Neural cell (in vitro differentiated cells): ENCODE results near the gene PTPRG. TPM values are rescaled to one million over a fixed set of nuclear protein-coding genes. Genes with fewer than 3 reads are reported as not detected.

Experiments
- H2AFZ ChIP-seq: fragments of 200-600, 300-800 bp; sonication (generic), shearing (Covaris generic); 2 replicates; pipeline ENCODE4 v1.6.0; 2014; ENCODE audit warnings: low read depth, mild to moderate bottlenecking, antibody characterized with exemption, low read length, moderate library complexity
- H3F3A ChIP-seq: fragments of 200-600 bp; shearing (Covaris generic); 2 replicates; pipeline ENCODE4 v1.6.1; 2016; ENCODE audit warnings: mild to moderate bottlenecking, moderate library complexity, mixed read lengths, antibody characterized with exemption, low read length; ENCODE audit not compliant: insufficient read depth, poor library complexity, severe bottlenecking
- H3K27ac ChIP-seq: fragments of 200-600, 300-800 bp; sonication (generic), shearing (Covaris generic); 2 replicates; pipeline ENCODE4 v1.5.1; 2014; ENCODE audit warnings: mild to moderate bottlenecking, low read length, moderate library complexity
- H3K27me3 ChIP-seq: fragments of 300-800, 200-600 bp; sonication (generic), shearing (Covaris generic); 2 replicates; pipeline ENCODE4 v1.6.0; 2014; ENCODE audit warnings: mild to moderate bottlenecking, low read depth, low read length, moderate library complexity; ENCODE audit not compliant: insufficient read depth
- H3K36me3 ChIP-seq: fragments of 300-800, 200-600 bp; sonication (generic), shearing (Covaris generic); 2 replicates; pipeline ENCODE4 v1.5.1; 2014; ENCODE audit warnings: mild to moderate bottlenecking, antibody characterized with exemption, low read length, moderate library complexity; ENCODE audit not compliant: insufficient read depth
- H3K4me2 ChIP-seq: fragments of 300-800, 200-600 bp; sonication (generic), shearing (Covaris generic); 2 replicates; pipeline ENCODE4 v1.6.0; 2014; ENCODE audit warnings: mild to moderate bottlenecking, low read length
- H3K4me3 ChIP-seq: fragments of 300-800, 200-600 bp; sonication (generic), shearing (Covaris generic); 2 replicates; pipeline ENCODE4 v1.5.1; 2014; ENCODE audit warnings: mild to moderate bottlenecking, low read length, moderate library complexity
- H3K79me2 ChIP-seq: fragments of 200-600 bp; shearing (Covaris generic); replicated peaks from 2 replicates; pipeline ENCODE4 v1.6.0; 2014; ENCODE audit warnings: mild to moderate bottlenecking, low read length, moderate library complexity; ENCODE audit not compliant: insufficient read depth
- H3K9ac ChIP-seq: fragments of 300-800, 200-600 bp; sonication (generic), shearing (Covaris generic); 2 replicates; pipeline ENCODE4 v1.6.1; 2016; ENCODE audit warnings: mild to moderate bottlenecking, low read length, mixed read lengths
- H3K9me2 ChIP-seq: fragments of 200-600 bp; shearing (Covaris generic); 2 replicates; pipeline ENCODE4 v1.6.1; 2016; ENCODE audit warnings: mild to moderate bottlenecking, low read length, mixed read lengths; ENCODE audit not compliant: insufficient read depth
- H3K9me3 ChIP-seq: fragments of 200-600, 300-800 bp; sonication (generic), shearing (Covaris generic); 2 replicates; pipeline ENCODE4 v1.6.1; 2016; ENCODE audit warnings: mild to moderate bottlenecking, mixed run types, low read length, moderate library complexity, mixed read lengths
- H4K20me1 ChIP-seq: fragments of 200-600 bp; shearing (Covaris generic); 2 replicates; pipeline ENCODE4 v1.6.1; 2016; ENCODE audit warnings: mild to moderate bottlenecking, mixed run types; ENCODE audit not compliant: insufficient read depth
- CTCF ChIP-seq: fragments of 450-650 bp; IDR thresholded peaks from 2 replicates; pipeline ENCODE4 v1.5.1; 2014; ENCODE audit warnings: antibody characterized with exemption, mild to moderate bottlenecking, moderate library complexity; ENCODE audit not compliant: poor library complexity, severe bottlenecking
- EP300 ChIP-seq: fragments of 450-650 bp; conservative IDR thresholded peaks from 2 replicates; pipeline ENCODE4 v1.6.1; 2014; ENCODE audit warnings: antibody characterized with exemption, mild to moderate bottlenecking, moderate library complexity; ENCODE audit not compliant: poor library complexity, severe bottlenecking
- EZH2 ChIP-seq: fragments of 200-600, 300-800 bp; shearing (Covaris generic), sonication (generic); IDR thresholded peaks from 2 replicates; pipeline ENCODE4 v1.6.1; 2014; ENCODE audit warnings: antibody characterized with exemption, low read length, borderline replicate concordance, mild to moderate bottlenecking; ENCODE audit not compliant: insufficient read depth, poor library complexity, severe bottlenecking
- MXI1 ChIP-seq: fragments of 450-650 bp; conservative IDR thresholded peaks from 2 replicates; pipeline ENCODE4 v1.6.1; 2014; ENCODE audit warnings: antibody characterized with exemption, mild to moderate bottlenecking; ENCODE audit not compliant: poor library complexity, severe bottlenecking
- POLR2AphosphoS5 ChIP-seq: IDR thresholded peaks from 2 replicates; pipeline ENCODE4 v1.6.1; 2012
- RAD21 ChIP-seq: fragments of 450-650 bp; conservative IDR thresholded peaks from 2 replicates; pipeline ENCODE4 v1.6.1; 2014; ENCODE audit warnings: antibody characterized with exemption, mild to moderate bottlenecking, moderate library complexity
- REST ChIP-seq: IDR thresholded peaks from 2 replicates; pipeline ENCODE4 v1.6.1; 2012; ENCODE audit warnings: borderline replicate concordance
- SMC3 ChIP-seq: fragments of 450-650 bp; conservative IDR thresholded peaks from 2 replicates; pipeline ENCODE4 v1.6.1; 2014; ENCODE audit warnings: antibody characterized with exemption, mild to moderate bottlenecking, moderate library complexity; ENCODE audit not compliant: poor library complexity
- TAF1 ChIP-seq: IDR thresholded peaks from 2 replicates; pipeline ENCODE4 v1.6.1; 2012; ENCODE audit warnings: low read depth
- polyA plus RNA-seq: library from polyadenylated mRNA; depleted of rRNA; stranded (reverse); fragments of >200 nt; gene quantifications from 2 replicates; pipeline ENCODE4 v1.2.3, GENCODE V29; 2014

PTPRG gene
- polyA plus RNA-seq, 1 donor from 2014 or later, result 33.1 TPM

GRCh38 chr3:61783993-61784718, 222.8 kb downstream of the PTPRG start:
- H3K27me3 ChIP-seq, result no peaks in the 10 kb centered on the region
- no peak overlapping the region for H2AFZ ChIP-seq
- H3K9ac ChIP-seq, result no peak overlapping the region
- H3K79me2 ChIP-seq, result peaks cover 5% of the 10 kb centered on the region
- H3K9me2 ChIP-seq, result no peaks in the 10 kb centered on the region
- no peak for TF ChIP-seq EP300
- TF ChIP-seq RAD21, result no peak
- TF ChIP-seq CTCF, result no peak
- TF ChIP-seq SMC3, result no peak
- TF ChIP-seq POLR2AphosphoS5, result no peak
- H3K4me3 ChIP-seq, result no peak overlapping the region
- H3K9me3 ChIP-seq, result no peaks in the 10 kb centered on the region
- H3K27ac ChIP-seq, result peak overlapping the region; percentile 35
- no peaks in the 10 kb centered on the region for H3F3A ChIP-seq
- H3K4me2 ChIP-seq, result no peak overlapping the region
- no peaks in the 10 kb centered on the region for H4K20me1 ChIP-seq
- no peaks in the 10 kb centered on the region for H3K36me3 ChIP-seq

- no peaks in the 10 kb centered on the region for H3K9me3 ChIP-seq
- no peak overlapping the region for H3K9ac ChIP-seq
- H3K27me3 ChIP-seq, result no peaks in the 10 kb centered on the region
- H3K27ac ChIP-seq, result no peak overlapping the region
- H3K4me2 ChIP-seq, result no peak overlapping the region
- no peak overlapping the region for H2AFZ ChIP-seq
- no peaks in the 10 kb centered on the region for H3K36me3 ChIP-seq
- H4K20me1 ChIP-seq, result no peaks in the 10 kb centered on the region
- TF ChIP-seq MXI1, result no peak
- no peak for TF ChIP-seq RAD21
- TF ChIP-seq EP300, result no peak
- TF ChIP-seq SMC3, result no peak
- TF ChIP-seq REST, result no peak
- no peak for TF ChIP-seq CTCF
- TF ChIP-seq EZH2, result no peak
- TF ChIP-seq POLR2AphosphoS5, result no peak
- no peak for TF ChIP-seq TAF1
- H3K9me2 ChIP-seq, result no peaks in the 10 kb centered on the region
- no peaks in the 10 kb centered on the region for H3F3A ChIP-seq
- H3K4me3 ChIP-seq, result no peak overlapping the region
- H3K79me2 ChIP-seq, result no peaks in the 10 kb centered on the region
Measured at GRCh38 chr3:61788623-61789507, 227.5 kb downstream of the PTPRG start.
